ENCODE results near the gene TRIM40. TPM values are rescaled to one million over a fixed set of nuclear protein-coding genes. Genes with fewer than 3 reads are reported as not detected.
"Not testable (repeated sequence)": the region's sequence is repeated elsewhere in the genome, so short reads cannot be mapped to it uniquely, and the experiment has no call there.

The TRIM40 gene
- total RNA-seq, 1 donor from 2014 or later, result not detected

GRCh38 chr6:30162265-30163089 lies 26.5 kb downstream of the TRIM40 start:
- Mint-ChIP-seq H3K27ac (no peak overlapping the region), H3K4me1 (ENCODE audit: unreplicated experiment) (no peaks in the 10 kb centered on the region), H3K27me3 (peaks cover 68% of the 10 kb centered on the region), H3K36me3 (no peaks in the 10 kb centered on the region), H3K9me3 (no peaks in the 10 kb centered on the region), H3K4me3 (no peak overlapping the region)
- DNase-seq (ENCODE audit: extremely low spot score, unreplicated experiment), result no peak
- TF ChIP-seq, protein P1, sequence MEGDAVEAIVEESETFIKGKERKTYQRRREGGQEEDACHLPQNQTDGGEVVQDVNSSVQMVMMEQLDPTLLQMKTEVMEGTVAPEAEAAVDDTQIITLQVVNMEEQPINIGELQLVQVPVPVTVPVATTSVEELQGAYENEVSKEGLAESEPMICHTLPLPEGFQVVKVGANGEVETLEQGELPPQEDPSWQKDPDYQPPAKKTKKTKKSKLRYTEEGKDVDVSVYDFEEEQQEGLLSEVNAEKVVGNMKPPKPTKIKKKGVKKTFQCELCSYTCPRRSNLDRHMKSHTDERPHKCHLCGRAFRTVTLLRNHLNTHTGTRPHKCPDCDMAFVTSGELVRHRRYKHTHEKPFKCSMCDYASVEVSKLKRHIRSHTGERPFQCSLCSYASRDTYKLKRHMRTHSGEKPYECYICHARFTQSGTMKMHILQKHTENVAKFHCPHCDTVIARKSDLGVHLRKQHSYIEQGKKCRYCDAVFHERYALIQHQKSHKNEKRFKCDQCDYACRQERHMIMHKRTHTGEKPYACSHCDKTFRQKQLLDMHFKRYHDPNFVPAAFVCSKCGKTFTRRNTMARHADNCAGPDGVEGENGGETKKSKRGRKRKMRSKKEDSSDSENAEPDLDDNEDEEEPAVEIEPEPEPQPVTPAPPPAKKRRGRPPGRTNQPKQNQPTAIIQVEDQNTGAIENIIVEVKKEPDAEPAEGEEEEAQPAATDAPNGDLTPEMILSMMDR (conservative IDR thresholded peaks at IDR 0.05), result no peak

DNA sequence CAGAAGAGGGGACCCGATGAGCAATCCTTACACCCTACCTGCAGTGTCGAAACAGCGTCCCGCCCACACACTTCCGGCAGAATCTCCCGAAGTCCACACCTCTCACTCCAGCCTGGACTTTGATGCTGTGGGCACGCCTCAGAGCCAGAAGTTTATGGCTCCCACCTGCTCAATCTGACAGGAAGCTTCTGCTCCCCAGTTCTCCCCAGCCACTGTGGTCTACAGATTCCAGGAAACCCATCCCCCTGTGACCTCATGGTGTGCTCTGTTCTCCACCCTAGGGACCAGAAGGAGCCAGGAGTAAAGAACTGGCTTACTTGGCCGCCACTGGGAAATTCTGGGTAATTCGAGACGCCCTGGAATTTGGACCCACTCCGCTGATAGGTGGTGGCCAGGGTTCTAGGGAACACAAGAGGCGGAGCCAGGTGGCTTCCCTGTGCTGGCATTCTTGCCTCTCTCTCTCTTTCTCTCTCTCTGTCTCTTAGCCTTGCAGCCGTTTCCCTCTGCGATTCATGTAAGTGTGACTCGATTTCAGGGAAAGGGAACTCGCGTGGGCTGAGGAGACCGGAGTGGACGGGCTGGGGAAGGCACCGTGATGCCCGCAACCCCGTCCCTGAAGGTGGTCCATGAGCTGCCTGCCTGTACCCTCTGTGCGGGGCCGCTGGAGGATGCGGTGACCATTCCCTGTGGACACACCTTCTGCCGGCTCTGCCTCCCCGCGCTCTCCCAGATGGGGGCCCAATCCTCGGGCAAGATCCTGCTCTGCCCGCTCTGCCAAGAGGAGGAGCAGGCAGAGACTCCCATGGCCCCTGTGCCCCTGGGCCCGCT lies 27.4 kb downstream of the TRIM40 start, which contains the start of gene TRIM15:
TSS of gene TRIM15 (plus strand) at position 457 of the 828 bp plus-strand sequence. CDS start at position 596, 139 bp downstream.
- TF ChIP-seq, protein P1 (conservative IDR thresholded peaks at IDR 0.05), result no peak
- no peak within 1 kb of the TSS for H3K27ac Mint-ChIP-seq
- H3K9me3 Mint-ChIP-seq, result no peaks in the 10 kb centered on the region
- peaks cover 70% of the 10 kb centered on the region for H3K27me3 Mint-ChIP-seq
- DNase-seq (ENCODE audit: extremely low spot score, unreplicated experiment), result no peak
- no peak within 1 kb of the TSS for H3K4me3 Mint-ChIP-seq
- H3K36me3 Mint-ChIP-seq, result no peaks in the 10 kb centered on the region
- H3K4me1 Mint-ChIP-seq (ENCODE audit: unreplicated experiment), result no peaks in the 10 kb centered on the region

- H3K9me3 Mint-ChIP-seq, result no peaks in the 10 kb centered on the region
- no peak overlapping the region for H3K4me3 Mint-ChIP-seq
- DNase-seq (ENCODE audit: extremely low spot score, unreplicated experiment), result no peak
- H3K27me3 Mint-ChIP-seq, result peaks cover 70% of the 10 kb centered on the region
- TF ChIP-seq, protein P1 (conservative IDR thresholded peaks at IDR 0.05), result no peak
- H3K4me1 Mint-ChIP-seq (ENCODE audit: unreplicated experiment), result no peaks in the 10 kb centered on the region
- H3K27ac Mint-ChIP-seq, result no peak overlapping the region
- no peaks in the 10 kb centered on the region for H3K36me3 Mint-ChIP-seq
Measured at GRCh38 chr6:30163918-30164654, 28.1 kb downstream of the TRIM40 start.

- TF ChIP-seq, protein P1 (conservative IDR thresholded peaks at IDR 0.05), result no peak
- H3K27me3 Mint-ChIP-seq, result peaks cover 70% of the 10 kb centered on the region
- no peaks in the 10 kb centered on the region for H3K36me3 Mint-ChIP-seq
- H3K4me1 Mint-ChIP-seq (ENCODE audit: unreplicated experiment), result no peaks in the 10 kb centered on the region
- H3K27ac Mint-ChIP-seq, result no peak overlapping the region
- no peak for DNase-seq (ENCODE audit: extremely low spot score, unreplicated experiment)
- no peak overlapping the region for H3K4me3 Mint-ChIP-seq
- H3K9me3 Mint-ChIP-seq, result no peaks in the 10 kb centered on the region
Measured at GRCh38 chr6:30164714-30165113, 28.8 kb downstream of the TRIM40 start.

DNA sequence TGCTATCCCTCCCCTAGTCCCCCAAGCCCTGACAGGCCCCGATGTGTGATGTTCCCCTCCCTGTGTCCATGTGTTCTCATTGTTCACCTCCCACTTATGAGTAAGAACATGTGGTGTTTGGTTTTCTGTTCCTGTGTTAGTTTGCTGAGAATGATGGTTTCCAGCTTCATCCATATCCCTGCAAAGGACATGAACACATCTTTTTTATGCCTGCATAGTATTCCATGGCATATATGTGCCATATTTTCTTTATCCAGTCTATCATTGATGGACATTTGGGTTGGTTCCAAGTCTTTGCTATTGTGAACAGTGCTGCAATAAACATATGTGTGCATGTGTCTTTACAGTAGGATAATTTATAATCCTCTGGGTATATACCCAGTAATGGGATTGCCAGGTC lies 29.3 kb downstream of the TRIM40 start:
- not testable (repeated sequence) for H3K27ac Mint-ChIP-seq; H3K4me1 Mint-ChIP-seq (ENCODE audit: unreplicated experiment); H3K36me3 Mint-ChIP-seq; DNase-seq (ENCODE audit: extremely low spot score, unreplicated experiment); H3K9me3 Mint-ChIP-seq; H3K4me3 Mint-ChIP-seq
- H3K27me3 Mint-ChIP-seq, result peaks cover 70% of the 10 kb centered on the region
